ENCODE data around the gene HMBS.

- TF ChIP-seq RAD21 (IDR thresholded peaks at IDR 0.05): no peak
- TF ChIP-seq CTCF (IDR thresholded peaks at IDR 0.05; ENCODE audit: low read depth, low read length, missing input control): no peak
- no peak for TF ChIP-seq YY1 (IDR thresholded peaks at IDR 0.05)
- no peak for TF ChIP-seq MAX (IDR thresholded peaks at IDR 0.05)
- TF ChIP-seq ZBTB33 (IDR thresholded peaks at IDR 0.05): no peak
- no peak for TF ChIP-seq SP1 (IDR thresholded peaks at IDR 0.05)
These were observed 45.8 kb upstream of the HMBS start for GRCh38 chr11:119038884-119039283.

Data from liver (tissue), 3 donors.